DND-41 (cell line): Measurements from ENCODE around the gene APH1B.

Source experiments
- ATAC-seq: fragments of 200-7000 bp; cut with Tn5 transposase; 3 replicates; pipeline ENCODE4 v1.9.1; 2021; ENCODE audit warnings: low read depth; ENCODE audit not compliant: insufficient read depth
- DNase-seq: peaks from one replicate; pipeline ENCODE4 v3.0.0-alpha.2; 2020
- H2AFZ ChIP-seq: 2 replicates; pipeline ENCODE4 v1.6.0; 2012; ENCODE audit warnings: low read depth, low read length
- H3K27ac ChIP-seq: 2 replicates; pipeline ENCODE4 v1.5.1; 2012; ENCODE audit warnings: low read length, inconsistent platforms
- H3K27me3 ChIP-seq: fragments of 200-600 bp; sonication (generic); 2 replicates; pipeline ENCODE4 v1.6.0; 2012; ENCODE audit warnings: low read length, mild to moderate bottlenecking, inconsistent platforms; ENCODE audit not compliant: insufficient read depth, poor library complexity
- H3K36me3 ChIP-seq: 2 replicates; pipeline ENCODE4 v1.5.1; 2012; ENCODE audit warnings: low read length, inconsistent platforms; ENCODE audit not compliant: insufficient read depth
- H3K4me1 ChIP-seq: 2 replicates; pipeline ENCODE4 v1.5.1; 2012; ENCODE audit warnings: mild to moderate bottlenecking, low read length; ENCODE audit not compliant: insufficient read depth
- H3K4me2 ChIP-seq: 2 replicates; pipeline ENCODE4 v1.6.0; 2012; ENCODE audit warnings: mild to moderate bottlenecking, moderate library complexity, low read length, inconsistent platforms; ENCODE audit not compliant: insufficient read depth
- H3K4me3 ChIP-seq, 2 experiments: fragments of 200-600 bp in 1 of 2; shearing (Covaris generic) in 1 of 2; 2 replicates each; pipeline ENCODE4 v1.5.1; 2012 to 2016; ENCODE audit warnings: inconsistent platforms in 2 of 2, low read length in 2 of 2, mild to moderate bottlenecking in 2 of 2, low read depth in 1 of 2, moderate library complexity in 1 of 2
- H3K79me2 ChIP-seq: 2 replicates; pipeline ENCODE4 v1.6.0; 2012; ENCODE audit warnings: low read length, inconsistent platforms; ENCODE audit not compliant: insufficient read depth
- H3K9ac ChIP-seq: 2 replicates; pipeline ENCODE4 v1.6.0; 2012; ENCODE audit warnings: low read depth, mild to moderate bottlenecking, inconsistent platforms, low read length, moderate library complexity
- H3K9me3 ChIP-seq: 2 replicates; pipeline ENCODE4 v1.5.1; 2012; ENCODE audit warnings: low read length, moderate library complexity, mild to moderate bottlenecking, inconsistent platforms; ENCODE audit not compliant: insufficient read depth, severe bottlenecking
- H4K20me1 ChIP-seq: 2 replicates; pipeline ENCODE4 v1.6.0; 2012; ENCODE audit warnings: low read length; ENCODE audit not compliant: insufficient read depth
- CTCF ChIP-seq: IDR thresholded peaks from 2 replicates; pipeline ENCODE4 v1.5.1; 2012; ENCODE audit warnings: borderline replicate concordance, low read length, moderate library complexity, mild to moderate bottlenecking; ENCODE audit not compliant: poor library complexity, severe bottlenecking; ENCODE audit errors: extremely low read depth
- EZH2 ChIP-seq: IDR thresholded peaks from 3 replicates; pipeline ENCODE4 v1.6.1; 2012; ENCODE audit warnings: borderline replicate concordance, low read depth, mild to moderate bottlenecking, moderate library complexity, low read length, inconsistent platforms; ENCODE audit not compliant: severe bottlenecking

The APH1B gene

GRCh38 chr15:63352808-63353207, 75.4 kb downstream of the APH1B start:
- no peaks in the 10 kb centered on the region for H3K4me1 ChIP-seq
- DNase-seq, result no peak
- H3K79me2 ChIP-seq, result no peaks in the 10 kb centered on the region
- H3K27ac ChIP-seq, result no peak overlapping the region
- H3K4me2 ChIP-seq, result no peak overlapping the region
- no peaks in the 10 kb centered on the region for H4K20me1 ChIP-seq
- H3K9me3 ChIP-seq, result no peaks in the 10 kb centered on the region
- H3K9ac ChIP-seq, result no peak overlapping the region
- peaks cover 2% of the 10 kb centered on the region for H3K27me3 ChIP-seq
- no peak for ATAC-seq
- no peak overlapping the region for H3K4me3 ChIP-seq
- no peak overlapping the region for H2AFZ ChIP-seq
- no peaks in the 10 kb centered on the region for H3K36me3 ChIP-seq
- TF ChIP-seq CTCF (no peak), EZH2 (no peak)

GRCh38 chr15:63353261-63353660, 75.9 kb downstream of the APH1B start:
- DNase-seq, result no peak
- H3K27ac ChIP-seq, result no peak overlapping the region
- no peak overlapping the region for H3K4me2 ChIP-seq
- H3K36me3 ChIP-seq, result no peaks in the 10 kb centered on the region
- H3K9ac ChIP-seq, result no peak overlapping the region
- H3K4me3 ChIP-seq, result no peak overlapping the region
- H3K4me1 ChIP-seq, result no peaks in the 10 kb centered on the region
- H4K20me1 ChIP-seq, result no peaks in the 10 kb centered on the region
- H3K79me2 ChIP-seq, result no peaks in the 10 kb centered on the region
- ATAC-seq, result no peak
- TF ChIP-seq EZH2 (no peak), CTCF (no peak)
- peaks cover 2% of the 10 kb centered on the region for H3K27me3 ChIP-seq
- no peaks in the 10 kb centered on the region for H3K9me3 ChIP-seq
- no peak overlapping the region for H2AFZ ChIP-seq

- H3K4me1 ChIP-seq, result no peaks in the 10 kb centered on the region
- peaks cover 2% of the 10 kb centered on the region for H3K27me3 ChIP-seq
- no peak overlapping the region for H3K4me3 ChIP-seq
- H3K9ac ChIP-seq, result no peak overlapping the region
- no peaks in the 10 kb centered on the region for H4K20me1 ChIP-seq
- no peaks in the 10 kb centered on the region for H3K36me3 ChIP-seq
- no peaks in the 10 kb centered on the region for H3K9me3 ChIP-seq
- H3K27ac ChIP-seq, result no peak overlapping the region
- TF ChIP-seq EZH2 (no peak), CTCF (no peak)
- no peak overlapping the region for H2AFZ ChIP-seq
- no peak overlapping the region for H3K4me2 ChIP-seq
- H3K79me2 ChIP-seq, result no peaks in the 10 kb centered on the region
- DNase-seq (no peak), ATAC-seq (no peak)
These were observed 76.5 kb downstream of the APH1B start for GRCh38 chr15:63353887-63354286.
